IPS DF 4.7 (cell line): ENCODE data around the gene MMP27.
"Not testable (repeated sequence)": the region's sequence is repeated elsewhere in the genome, so short reads cannot be mapped to it uniquely, and the experiment has no call there.

Experiments
- DNase-seq: peaks from one replicate; pipeline ENCODE4 v3.0.0-alpha.2; 2013; ENCODE audit warnings: low spot score; ENCODE audit errors: extremely low read depth

MMP27 gene, protein sequence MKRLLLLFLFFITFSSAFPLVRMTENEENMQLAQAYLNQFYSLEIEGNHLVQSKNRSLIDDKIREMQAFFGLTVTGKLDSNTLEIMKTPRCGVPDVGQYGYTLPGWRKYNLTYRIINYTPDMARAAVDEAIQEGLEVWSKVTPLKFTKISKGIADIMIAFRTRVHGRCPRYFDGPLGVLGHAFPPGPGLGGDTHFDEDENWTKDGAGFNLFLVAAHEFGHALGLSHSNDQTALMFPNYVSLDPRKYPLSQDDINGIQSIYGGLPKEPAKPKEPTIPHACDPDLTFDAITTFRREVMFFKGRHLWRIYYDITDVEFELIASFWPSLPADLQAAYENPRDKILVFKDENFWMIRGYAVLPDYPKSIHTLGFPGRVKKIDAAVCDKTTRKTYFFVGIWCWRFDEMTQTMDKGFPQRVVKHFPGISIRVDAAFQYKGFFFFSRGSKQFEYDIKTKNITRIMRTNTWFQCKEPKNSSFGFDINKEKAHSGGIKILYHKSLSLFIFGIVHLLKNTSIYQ

DNA sequence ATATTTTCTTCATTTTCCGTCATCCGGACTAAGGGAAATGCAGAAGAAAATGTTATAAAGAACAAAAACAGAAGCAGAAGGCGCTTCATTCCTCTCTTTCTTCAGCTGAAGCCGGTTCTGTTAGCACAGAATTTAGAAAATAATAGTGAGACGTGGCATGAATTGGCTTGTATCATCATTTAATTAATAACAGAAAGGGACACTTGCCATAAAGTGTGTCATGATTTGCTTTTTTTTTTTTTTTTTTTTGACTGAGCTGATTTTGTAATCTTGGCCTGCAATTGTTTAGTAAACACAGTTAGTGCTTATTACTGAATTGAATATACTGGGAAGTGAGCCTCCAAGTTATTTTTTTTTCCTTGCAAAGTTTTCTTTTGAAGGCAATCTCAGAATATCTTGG, at the start of gene MMP27:
Gene MMP27, minus strand, starts transcription at position 144 of the 400 bp plus-strand sequence. Its CDS starts 55 bp downstream, at position 89.
- DNase-seq, result no peak

DNA sequence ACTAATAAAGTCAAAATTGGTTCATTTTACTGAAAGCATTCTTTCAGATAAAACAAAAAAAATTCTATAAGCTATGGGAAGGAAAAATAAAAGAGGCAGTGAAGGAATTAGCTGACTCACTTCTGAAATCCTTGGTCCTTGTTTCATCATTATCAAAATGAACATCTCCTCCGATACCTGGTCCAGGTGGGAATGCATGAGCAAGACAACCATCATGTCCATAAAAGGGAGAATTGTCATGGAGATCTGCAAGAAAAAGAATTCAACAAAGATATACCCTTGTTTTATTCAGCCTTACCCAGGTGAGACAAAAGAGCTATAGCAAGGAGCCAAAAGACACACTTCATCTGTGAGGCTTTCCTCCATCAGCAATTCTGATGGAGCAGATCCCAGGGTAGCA, 47.7 kb upstream of the MMP27 start:
- DNase-seq, result no peak

DNA sequence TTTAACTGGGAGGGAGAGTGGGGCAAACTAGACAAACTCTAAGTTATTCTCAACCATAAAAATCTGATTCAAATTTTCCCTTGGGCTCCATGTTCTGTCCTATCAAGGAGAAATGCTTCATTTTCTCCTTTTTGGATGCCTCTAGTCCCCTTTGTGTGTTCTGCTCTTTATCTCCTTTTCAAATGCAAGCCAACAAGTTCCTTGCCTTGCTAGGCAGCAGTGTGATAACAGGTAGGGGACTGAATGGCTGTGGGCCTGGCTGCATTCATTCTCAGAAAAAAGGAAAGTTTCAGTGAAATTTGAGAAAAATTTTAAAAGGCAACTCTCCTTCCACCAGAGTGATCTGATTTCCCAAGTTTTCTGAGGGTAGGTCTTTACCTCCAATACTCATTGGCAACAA, 46.1 kb upstream of the MMP27 start:
- no peak for DNase-seq

DNA sequence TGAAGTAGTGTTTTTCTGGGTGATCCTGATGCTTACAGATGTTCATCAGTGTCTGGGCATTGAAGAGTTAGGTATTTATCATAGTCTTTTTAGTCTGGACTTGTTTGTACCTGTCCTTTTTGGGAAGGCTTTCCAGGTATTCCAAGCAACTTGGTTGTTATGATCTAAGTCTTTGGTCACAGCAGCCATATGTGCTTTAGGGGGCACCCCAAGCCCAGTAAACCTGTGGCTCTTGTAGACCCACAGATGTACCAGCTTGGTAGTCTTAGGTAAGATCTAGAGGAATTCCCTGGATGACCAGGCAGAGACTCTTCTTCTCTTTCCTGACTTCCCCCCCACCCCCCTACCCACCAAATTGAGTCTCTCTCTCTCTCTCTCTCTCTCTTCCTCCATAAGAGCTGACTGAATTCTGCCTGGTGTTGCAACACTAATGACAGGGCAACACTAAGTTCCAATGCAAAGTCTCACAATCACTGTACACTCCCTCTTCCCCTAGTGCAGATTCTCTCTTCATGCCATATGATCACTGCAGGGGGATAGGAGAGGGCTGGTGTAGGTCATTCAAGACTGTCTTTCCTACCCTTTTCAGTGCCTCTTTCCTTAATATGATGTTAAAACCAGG, 43.6 kb upstream of the MMP27 start:
- DNase-seq, result no peak

DNA sequence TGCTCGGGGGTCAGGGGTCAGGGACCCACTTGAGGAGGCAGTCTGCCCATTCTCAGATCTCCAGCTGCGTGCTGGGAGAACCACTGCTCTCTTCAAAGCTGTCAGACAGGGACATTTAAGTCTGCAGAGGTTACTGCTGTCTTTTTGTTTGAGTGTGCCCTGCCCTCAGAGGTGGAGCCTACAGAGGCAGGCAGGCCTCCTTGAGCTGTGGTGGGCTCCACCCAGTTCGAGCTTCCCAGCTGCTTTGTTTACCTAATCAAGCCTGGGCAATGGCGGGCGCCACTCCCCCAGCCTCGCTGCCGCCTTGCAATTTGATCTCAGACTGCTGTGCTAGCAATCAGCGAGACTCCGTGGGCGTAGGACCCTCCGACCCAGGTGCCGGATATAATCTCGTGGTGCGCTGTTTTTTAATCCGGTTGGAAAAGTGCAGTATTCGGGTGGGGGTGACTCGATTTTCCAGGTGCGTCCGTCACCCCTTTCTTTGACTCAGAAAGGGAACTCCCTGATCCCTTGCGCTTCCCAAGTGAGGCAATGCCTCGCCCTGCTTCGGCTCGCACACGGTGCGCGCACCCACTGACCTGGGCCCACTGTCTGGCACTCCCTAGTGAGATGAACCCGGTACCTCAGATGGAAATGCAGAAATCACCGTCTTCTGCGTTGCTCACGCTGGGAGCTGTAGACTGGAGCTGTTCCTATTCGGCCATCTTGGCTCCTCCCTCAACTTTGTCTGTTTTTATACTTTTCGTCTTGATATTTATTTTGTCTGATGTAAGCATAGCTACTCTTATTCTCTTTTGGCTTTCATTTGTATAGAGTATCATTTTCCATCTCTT, 41.4 kb upstream of the MMP27 start:
- not testable (repeated sequence) for DNase-seq

DNA sequence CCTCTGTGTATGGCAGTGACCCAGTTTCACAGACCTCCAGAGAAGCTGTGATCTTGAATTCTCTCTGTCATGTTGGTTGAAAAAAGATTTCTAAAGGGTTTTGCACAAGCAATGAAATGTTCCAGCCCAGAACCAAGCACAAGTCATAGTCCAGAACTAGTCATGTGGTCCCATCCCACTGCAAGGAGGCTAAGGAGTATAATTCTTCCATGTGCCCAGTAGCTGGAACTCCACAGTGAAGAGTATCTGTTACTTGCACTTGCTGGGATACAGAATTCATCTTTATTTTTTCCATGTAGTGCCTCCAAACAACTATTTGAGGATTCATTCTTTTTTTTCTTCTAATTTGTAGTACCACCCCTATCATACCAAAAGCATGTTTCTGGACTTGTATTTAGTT, 29.1 kb upstream of the MMP27 start:
- DNase-seq, result no peak

DNA sequence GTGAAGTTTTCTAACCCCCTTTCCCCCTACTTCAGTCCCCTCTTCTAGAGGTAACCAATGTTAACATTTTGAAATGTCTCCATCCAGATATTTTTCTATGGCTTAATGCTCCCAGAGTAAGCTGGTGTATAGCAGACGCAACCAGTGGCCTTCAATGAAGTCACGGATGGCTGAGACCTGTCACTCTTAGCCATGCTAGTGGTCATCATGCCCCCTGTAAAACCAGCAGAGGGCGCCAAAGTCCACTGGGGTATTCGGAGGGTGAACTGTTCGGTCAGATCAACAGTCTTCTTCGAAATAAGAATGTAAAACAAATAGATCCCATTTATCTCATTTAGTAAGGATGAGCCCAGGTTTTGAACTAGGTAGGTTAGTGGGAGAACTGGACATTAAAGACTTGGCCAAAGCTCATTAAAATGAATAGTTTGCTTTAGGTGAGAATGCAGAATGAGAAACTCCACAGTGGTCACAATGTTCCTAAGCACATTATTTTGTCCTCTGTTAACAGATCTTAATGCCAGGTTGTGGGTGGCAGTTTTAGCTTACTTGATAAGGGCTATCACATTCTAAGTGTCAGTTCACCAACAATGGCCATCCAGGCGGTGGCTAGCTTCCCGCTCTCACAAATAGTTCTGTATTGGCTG, 27.8 kb upstream of the MMP27 start:
- DNase-seq, result peak; percentile 41

DNA sequence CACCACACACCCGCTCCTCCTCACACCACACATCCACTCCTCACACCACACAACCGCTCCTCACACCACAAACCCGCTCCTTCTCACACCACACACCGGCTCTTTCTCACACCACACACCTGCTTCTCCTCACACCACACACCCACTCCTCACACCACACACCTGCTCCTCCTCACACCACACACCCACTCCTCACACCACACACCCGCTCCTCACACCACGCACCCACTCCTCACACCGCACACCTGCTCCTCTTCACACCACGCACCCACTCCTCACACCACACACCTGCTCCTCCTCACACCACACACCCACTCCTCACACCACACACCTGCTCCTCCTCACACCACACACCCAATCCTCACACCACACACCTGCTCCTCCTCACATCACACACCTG, 25.4 kb upstream of the MMP27 start:
- DNase-seq, result not testable (repeated sequence)

DNA sequence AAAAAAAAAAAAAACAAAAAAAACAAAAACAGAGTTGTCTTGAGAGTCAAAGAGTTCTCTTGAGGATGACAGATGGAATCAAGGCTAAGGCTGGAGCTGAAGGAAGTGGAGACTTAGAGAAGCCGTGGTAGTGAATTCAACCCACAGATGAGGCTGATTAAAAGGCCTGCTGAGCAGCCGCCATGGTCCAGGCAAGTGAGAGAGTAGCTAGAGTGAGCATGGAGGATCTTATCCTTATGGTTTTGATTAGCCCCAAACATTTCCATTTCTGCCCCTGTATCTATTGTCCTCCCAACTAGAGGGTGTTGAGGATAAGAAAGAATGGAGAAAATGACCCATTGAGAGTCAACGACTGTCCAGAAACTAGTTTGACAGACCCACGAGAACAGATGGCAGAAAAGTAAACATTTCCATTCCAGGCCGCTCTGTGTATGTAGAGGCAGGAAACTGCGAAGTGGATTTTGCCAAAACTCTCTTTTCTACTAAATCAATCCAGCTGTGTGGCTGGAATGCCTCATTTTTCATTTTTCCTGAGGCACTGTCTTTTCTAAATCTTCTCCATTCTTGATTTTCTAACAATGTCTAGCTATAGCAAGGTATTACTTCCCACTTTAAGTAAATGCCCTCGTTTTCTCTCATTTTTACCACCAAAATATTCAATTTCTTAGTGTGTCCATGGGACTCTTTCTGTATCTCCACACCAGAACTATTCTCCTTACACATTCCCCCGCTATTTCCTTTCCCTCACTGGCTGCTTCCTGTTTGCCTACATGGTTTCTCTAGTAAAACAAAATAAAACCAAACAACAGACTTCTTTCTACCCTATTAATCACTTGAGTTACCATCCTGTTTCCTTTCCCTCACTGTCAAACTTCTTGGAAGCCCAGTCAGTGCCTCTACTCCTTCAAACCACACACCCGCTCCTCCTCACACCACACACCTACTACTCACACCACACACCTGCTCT, 24.6 kb upstream of the MMP27 start:
- no peak for DNase-seq

DNA sequence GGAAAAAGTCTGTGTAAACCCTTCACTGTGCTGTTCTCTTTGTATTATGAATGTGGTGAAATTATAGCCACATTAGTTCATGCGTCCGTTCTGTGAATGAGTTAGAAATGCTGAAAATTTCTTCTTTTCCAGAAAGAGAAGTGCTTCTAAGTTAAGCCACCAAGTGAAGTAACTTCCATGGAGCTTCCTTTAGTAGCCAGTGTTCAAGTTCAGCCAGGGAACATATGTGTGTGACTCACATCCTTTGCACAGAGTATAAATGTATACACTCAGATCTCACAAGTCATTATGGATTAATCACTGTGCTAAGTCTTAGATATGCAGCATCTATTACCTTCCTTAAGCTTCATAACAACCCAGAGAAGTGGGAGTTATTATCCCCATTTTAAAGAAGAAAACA, 22.3 kb upstream of the MMP27 start:
- no peak for DNase-seq

DNA sequence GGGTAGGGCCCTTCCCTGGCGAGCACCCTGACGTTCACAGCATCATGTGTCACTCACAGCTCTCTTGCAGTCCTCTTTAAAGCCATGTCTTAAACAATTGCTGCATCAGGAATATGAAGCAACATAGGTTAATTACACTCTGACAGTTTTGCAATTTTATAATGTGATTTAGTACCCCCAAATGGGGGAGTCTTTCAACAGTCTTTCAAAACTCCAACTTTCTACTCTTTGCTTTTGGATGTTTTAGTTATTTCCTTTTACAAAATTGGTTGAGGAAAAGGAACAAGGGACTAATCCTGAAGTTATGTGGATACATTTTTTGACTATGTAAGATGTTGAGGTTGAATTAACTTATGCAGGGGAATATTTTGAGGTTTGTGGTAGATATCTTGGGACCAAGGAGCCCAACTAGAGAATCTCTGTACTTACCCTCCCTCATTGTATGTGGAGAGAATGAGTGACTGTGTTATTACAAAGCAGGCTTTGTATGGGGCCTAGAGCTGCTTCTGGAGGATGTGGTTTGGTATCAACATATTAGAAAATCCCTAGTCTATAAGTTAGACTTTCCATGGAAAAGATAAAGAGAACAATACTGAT, 19.4 kb upstream of the MMP27 start, which contains the start of gene MMP8:
Gene MMP8, minus strand, starts transcription at position 51 of the 597 bp plus-strand sequence. CDS start 99 bp downstream, outside the sequence.
- no peak for DNase-seq

DNA sequence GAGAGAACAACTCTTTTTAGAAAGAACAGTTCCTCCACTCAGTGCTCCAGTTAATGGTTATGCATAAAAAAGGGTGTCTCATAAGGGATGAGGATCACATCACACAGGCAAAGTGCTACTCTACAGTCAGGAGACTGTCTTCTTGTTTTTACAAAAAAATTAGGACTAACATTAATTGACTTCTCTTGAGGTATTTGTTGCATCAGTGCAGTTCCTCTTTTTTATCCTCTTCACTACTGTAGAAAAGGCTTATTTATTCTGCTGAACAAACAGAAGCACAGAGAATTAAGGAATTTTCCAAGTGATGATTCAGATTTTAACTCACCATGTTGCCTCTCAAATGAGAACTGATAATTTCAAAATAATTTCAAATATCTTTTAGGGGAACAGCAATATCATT, 17.3 kb upstream of the MMP27 start:
- DNase-seq, result no peak

DNA sequence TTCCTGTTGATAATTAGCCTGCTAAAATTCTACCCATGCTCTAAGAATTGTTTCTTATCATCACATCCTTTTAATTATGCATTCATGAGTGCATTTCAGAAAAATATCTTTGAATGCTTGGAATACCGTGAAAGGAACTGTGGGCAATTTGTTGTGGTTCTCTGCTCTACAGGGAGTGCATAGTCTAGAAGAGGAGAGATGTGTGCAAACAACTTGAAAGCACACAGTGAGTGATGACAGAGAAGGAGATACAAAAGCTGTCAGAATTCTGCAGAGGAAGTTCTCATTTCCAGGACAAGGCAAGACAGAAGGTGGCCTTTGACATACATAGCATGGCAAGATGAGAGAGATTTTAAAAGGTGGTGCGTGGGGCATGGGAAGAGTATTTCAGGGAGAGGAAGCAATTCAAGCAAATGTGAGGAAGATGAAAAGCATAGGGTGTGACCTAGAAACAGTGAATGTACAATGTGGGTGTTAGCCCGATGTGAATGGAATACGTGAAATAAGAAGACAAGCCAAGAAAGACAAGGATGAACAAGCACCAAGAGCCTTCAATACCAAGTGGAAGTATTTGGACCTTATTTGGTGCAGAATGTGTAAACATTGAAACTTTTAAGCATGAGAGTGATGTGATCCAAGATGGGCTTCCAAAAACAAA, 14.2 kb upstream of the MMP27 start:
- DNase-seq, result no peak

DNA sequence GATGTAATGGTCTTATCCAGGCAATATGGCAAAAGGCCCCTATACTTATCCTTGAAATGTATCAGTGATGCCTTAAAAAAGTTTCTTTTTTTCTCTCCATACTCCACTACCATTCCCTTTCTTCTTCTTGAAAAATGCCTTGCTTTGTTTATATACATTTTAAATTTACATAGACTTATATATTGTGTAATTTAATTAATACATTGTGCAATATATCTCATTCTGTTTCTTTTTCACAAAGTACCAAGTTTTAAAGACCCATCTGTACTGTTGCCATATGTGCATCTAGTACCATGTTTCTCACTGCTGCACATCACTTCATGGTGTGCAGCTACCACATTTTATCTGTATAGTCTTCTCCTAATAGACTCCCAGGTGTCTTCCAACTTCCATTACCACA, 11.7 kb upstream of the MMP27 start:
- no peak for DNase-seq

DNA sequence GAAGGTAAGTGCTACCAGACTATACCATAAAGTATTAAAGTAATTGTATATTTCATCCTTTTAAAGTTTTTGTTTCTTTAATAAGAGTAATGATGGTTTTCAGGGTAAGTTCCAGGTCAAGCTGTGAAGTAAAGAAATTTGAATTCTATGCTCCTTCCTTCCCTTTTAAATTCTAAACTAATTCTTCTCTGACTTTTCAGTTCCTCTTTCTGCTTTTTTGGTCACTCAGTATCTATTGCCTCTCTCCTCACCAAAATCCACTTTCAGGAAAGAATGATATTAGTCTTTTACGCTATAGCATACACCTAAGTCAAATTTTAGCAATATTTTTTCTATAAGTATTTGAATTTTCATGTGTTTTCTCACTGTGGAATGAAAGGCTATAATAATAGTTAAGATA, 11.0 kb upstream of the MMP27 start:
- DNase-seq, result no peak

DNA sequence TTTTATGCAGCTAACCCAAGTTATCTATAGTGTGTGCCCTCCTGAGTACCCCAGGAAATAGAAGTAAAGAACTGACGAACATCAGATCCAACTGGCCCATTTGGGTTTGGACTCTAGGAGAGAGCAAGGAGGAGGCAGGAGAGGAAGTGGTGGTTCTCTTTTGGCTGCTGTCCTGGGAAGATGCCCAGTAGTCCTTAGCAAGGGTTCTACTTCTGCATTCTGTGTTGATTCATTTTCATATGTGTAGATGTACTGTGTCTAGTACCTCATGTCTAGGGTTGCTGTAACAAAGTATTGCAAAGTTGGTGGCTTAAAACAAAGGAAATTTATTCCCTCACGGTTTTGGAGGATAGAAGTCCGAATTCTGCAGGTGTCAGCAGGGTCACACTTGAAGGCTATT, 6.6 kb upstream of the MMP27 start:
- DNase-seq, result no peak

DNA sequence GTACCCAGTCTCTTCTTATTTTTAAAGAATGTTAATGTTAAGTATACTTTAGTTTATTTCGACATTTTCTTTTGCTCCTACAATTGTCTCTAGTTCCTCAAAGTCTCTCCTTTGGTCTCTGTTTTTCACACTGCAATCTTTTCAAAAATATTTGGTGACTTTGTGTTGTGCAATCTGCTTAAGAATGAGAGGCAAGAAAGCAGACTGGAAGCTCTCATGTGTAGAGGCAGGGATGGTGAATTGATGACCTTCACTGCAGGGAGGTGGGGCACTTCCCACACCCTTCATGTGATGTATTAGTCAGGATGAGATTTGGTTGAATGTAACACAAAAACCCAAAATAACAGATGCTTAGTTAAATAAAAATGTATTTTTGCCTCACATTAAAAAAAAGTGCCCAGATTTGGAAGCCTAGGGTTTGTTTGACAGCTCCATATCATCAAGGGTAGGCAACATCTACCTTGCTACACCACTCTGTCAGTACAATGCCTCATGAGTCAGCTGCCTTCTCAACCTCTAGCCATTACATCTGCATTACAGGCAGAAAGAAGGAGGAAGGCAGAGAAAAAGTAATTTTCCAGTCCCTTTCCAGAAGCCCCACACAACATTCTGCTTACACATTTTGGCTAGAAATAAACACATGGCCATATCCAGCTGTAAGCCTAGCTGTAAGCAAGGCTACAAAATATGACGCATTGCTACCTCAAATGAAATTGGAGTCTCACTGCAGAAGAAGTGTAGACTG, 3.8 kb upstream of the MMP27 start:
- no peak for DNase-seq

DNA sequence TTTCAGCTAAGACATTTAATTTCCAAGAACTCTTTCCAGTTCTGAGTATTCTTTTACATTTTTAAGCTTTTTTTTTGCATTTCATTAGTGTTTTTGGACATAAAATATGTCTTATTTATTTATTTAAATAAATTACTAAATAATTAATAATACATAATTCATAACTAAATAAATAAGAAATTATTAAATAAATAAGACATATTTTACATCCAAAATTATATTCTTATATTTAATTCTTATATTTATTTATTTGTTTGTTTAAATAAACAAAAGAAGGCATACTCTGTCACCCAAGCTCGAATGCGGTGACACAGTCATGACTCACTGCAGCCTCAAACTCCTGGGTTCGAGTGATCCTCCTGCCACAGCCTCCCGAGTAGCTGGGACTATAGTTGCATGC, 3.1 kb upstream of the MMP27 start:
- no peak for DNase-seq

DNA sequence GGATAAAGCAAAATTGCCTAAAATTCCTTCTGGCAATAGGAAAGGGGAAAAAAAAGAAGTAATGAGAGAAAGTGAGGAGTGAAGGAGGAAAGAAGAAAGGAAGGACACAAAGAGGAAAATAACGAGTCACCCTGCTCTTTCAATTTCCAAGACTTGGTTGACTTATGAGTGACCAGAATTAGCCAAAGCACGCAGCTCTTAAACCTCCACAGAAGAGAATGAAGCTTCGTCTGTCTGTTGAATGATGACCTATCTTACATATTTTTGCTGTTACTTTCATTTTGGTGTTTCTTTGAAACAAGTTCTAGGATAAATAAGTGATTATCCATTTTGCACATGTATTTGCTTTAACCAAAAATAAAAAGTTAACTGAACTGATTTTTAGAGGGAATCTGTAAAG, 728 bp downstream of the MMP27 start:
- DNase-seq, result no peak
